ENCODE data around the gene ADGRB3.

GRCh38 chr6:69261010-69261409 is 625.9 kb downstream of the ADGRB3 start:
- TF ChIP-seq, protein P1, sequence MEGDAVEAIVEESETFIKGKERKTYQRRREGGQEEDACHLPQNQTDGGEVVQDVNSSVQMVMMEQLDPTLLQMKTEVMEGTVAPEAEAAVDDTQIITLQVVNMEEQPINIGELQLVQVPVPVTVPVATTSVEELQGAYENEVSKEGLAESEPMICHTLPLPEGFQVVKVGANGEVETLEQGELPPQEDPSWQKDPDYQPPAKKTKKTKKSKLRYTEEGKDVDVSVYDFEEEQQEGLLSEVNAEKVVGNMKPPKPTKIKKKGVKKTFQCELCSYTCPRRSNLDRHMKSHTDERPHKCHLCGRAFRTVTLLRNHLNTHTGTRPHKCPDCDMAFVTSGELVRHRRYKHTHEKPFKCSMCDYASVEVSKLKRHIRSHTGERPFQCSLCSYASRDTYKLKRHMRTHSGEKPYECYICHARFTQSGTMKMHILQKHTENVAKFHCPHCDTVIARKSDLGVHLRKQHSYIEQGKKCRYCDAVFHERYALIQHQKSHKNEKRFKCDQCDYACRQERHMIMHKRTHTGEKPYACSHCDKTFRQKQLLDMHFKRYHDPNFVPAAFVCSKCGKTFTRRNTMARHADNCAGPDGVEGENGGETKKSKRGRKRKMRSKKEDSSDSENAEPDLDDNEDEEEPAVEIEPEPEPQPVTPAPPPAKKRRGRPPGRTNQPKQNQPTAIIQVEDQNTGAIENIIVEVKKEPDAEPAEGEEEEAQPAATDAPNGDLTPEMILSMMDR (IDR thresholded peaks at IDR 0.05), result no peak
- TF ChIP-seq POLR2A (IDR thresholded peaks at IDR 0.05), result no peak
